C4-2B (cell line): ENCODE measurements around the gene THRAP3.

ENCODE experiments used
- ZFX ChIP-seq: fragments of 450-650 bp; IDR thresholded peaks from 2 replicates; pipeline ENCODE4 v1.6.1; 2017
- TF ChIP-seq, protein P1 (sequence below): fragments of 450-650 bp; conservative IDR thresholded peaks from 2 replicates; pipeline ENCODE4 v1.5.1; 2017; ENCODE audit warnings: mild to moderate bottlenecking

DNA sequence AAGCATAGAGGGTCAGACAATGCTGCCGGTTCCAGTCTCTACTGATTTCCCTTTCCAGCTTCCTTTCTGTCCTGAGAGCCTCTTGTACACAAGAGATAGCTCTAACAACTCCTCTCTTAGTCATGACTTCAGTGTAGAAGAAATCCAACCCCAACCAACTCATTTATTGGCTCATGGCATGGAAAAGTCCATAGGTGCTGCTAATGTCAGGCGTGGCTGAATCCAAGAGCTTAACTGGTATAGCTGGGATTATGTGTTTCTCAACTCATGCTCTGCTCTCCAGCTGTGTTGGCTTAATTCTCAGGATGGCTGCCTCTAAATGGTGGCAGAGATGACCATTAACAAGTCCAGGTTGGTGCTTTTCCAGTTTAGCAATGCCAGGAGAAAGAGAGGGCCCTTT is 12.4 kb upstream of the THRAP3 start:
- TF ChIP-seq, protein P1, sequence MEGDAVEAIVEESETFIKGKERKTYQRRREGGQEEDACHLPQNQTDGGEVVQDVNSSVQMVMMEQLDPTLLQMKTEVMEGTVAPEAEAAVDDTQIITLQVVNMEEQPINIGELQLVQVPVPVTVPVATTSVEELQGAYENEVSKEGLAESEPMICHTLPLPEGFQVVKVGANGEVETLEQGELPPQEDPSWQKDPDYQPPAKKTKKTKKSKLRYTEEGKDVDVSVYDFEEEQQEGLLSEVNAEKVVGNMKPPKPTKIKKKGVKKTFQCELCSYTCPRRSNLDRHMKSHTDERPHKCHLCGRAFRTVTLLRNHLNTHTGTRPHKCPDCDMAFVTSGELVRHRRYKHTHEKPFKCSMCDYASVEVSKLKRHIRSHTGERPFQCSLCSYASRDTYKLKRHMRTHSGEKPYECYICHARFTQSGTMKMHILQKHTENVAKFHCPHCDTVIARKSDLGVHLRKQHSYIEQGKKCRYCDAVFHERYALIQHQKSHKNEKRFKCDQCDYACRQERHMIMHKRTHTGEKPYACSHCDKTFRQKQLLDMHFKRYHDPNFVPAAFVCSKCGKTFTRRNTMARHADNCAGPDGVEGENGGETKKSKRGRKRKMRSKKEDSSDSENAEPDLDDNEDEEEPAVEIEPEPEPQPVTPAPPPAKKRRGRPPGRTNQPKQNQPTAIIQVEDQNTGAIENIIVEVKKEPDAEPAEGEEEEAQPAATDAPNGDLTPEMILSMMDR: no peak
- no peak for TF ChIP-seq ZFX
